HepG2 (cell line): Measurements from ENCODE around the gene NCOA1. TPM values are rescaled to one million over a fixed set of nuclear protein-coding genes. Genes with fewer than 3 reads are reported as not detected.

Source experiments
- ARID4A ChIP-seq: sonication (generic); formaldehyde crosslinking; IDR thresholded peaks from 2 replicates; pipeline ENCODE4 v1.5.0; 2020; ENCODE audit warnings: mild to moderate bottlenecking, missing genetic modification reagents, borderline replicate concordance
- GLMP ChIP-seq: sonication (generic); formaldehyde crosslinking; IDR thresholded peaks from 2 replicates; pipeline ENCODE4 v1.9.0; 2021; ENCODE audit warnings: missing genetic modification reagents, mild to moderate bottlenecking, borderline replicate concordance
- HNF1A ChIP-seq, 2 experiments: sonication (generic) in 1 of 2; formaldehyde crosslinking in 1 of 2; IDR thresholded peaks; 2 replicates each; pipeline versions ENCODE4 v1.4.0 to v1.6.1; 2016 to 2020; ENCODE audit warnings: borderline replicate concordance in 1 of 2, low read depth in 1 of 2, mild to moderate bottlenecking in 1 of 2, missing genetic modification reagents in 1 of 2
- PHF20 ChIP-seq: sonication (generic); formaldehyde crosslinking; IDR thresholded peaks from 2 replicates; pipeline ENCODE4 v1.5.0; 2020; ENCODE audit warnings: mild to moderate bottlenecking, missing genetic modification reagents
- PRDM10 ChIP-seq: sonication (generic); formaldehyde crosslinking; IDR thresholded peaks from 2 replicates; pipeline ENCODE4 v1.4.0; 2020; ENCODE audit warnings: low read depth, missing genetic modification reagents
- SIX4 ChIP-seq: sonication (generic); formaldehyde crosslinking; IDR thresholded peaks from 2 replicates; pipeline ENCODE4 v1.4.0; 2020; ENCODE audit warnings: missing genetic modification reagents
- XBP1 ChIP-seq: sonication (generic); formaldehyde crosslinking; IDR thresholded peaks from 2 replicates; pipeline ENCODE4 v1.5.0; 2020; ENCODE audit warnings: missing genetic modification reagents
- ZBTB2 ChIP-seq: sonication (generic); formaldehyde crosslinking; IDR thresholded peaks from 2 replicates; pipeline ENCODE4 v1.8.0; 2022; ENCODE audit warnings: low read depth, missing genetic modification reagents
- ZFP1 ChIP-seq: IDR thresholded peaks from 2 replicates; pipeline ENCODE4 v1.6.1; 2016
- ZFX ChIP-seq: sonication (generic); formaldehyde crosslinking; IDR thresholded peaks from 2 replicates; pipeline ENCODE4 v1.4.0; 2020; ENCODE audit warnings: mild to moderate bottlenecking, low read depth, missing genetic modification reagents, moderate library complexity
- ZNF101 ChIP-seq: sonication (generic); formaldehyde crosslinking; IDR thresholded peaks from 2 replicates; pipeline ENCODE4 v1.4.0; 2020; ENCODE audit warnings: mild to moderate bottlenecking, low read depth, missing genetic modification reagents, borderline replicate concordance
- polyA plus RNA-seq, 8 experiments: library from polyadenylated mRNA; depleted of rRNA in 3 of 8; stranded (reverse) in 7 of 8; unstranded in 1 of 8; fragments of >200 nt; fragmentation: Illumina TruSeq in 4 of 8; extraction: Trizol in 4 of 8; gene quantifications; 2 replicates each; pipeline versions ENCODE4 v1.2.1 to v1.2.3, GENCODE V29; 2011 to 2016; ENCODE audit warnings: low read depth in 4 of 8, missing spikeins in 1 of 8, mixed read lengths in 1 of 8; ENCODE audit not compliant: insufficient read depth in 1 of 8
- total RNA-seq, 5 experiments: library from RNA; depleted of rRNA; stranded (reverse); fragments of >200 nt; fragmentation: Illumina TruSeq; extraction: Trizol; gene quantifications; 2 replicates each; pipeline ENCODE4 v1.2.3, GENCODE V29; 2016; ENCODE audit warnings: low read depth in 1 of 5

NCOA1 gene
- total and polyA plus RNA-seq, 2 of the 13 experiments (the other 11 are each of a cell fraction or from before 2014, with no cell fraction given), result 10.0 to 10.4 TPM

GRCh38 chr2:24491542-24492420 lies 727 bp downstream of the NCOA1 start (continued):
- TF ChIP-seq ZNF101 (CRISPR knock-in tag) (no peak), ZFP1 (no peak), ZBTB2 (no peak), XBP1 (CRISPR knock-in tag) (no peak), SIX4 (CRISPR knock-in tag) (no peak), ARID4A (CRISPR knock-in tag) (peak; percentile 82; the same call in 1 of the 2 replicates), HNF1A (IDR thresholded peaks at IDR 0.05; ENCODE audit: low read depth) (no peak), HNF1A (CRISPR knock-in tag; IDR thresholded peaks at IDR 0.05; ENCODE audit: borderline replicate concordance) (no peak), GLMP (CRISPR knock-in tag) (no peak), PHF20 (CRISPR knock-in tag) (no peak; the same call in 1 of the 2 replicates), ZFX (CRISPR knock-in tag) (peak; percentile 67; the same call in 1 of the 2 replicates), PRDM10 (CRISPR knock-in tag) (no peak)
